Fibroblast of villous mesenchyme (primary cell): ENCODE results near the gene CREB1. TPM values are rescaled to one million over a fixed set of nuclear protein-coding genes. Genes with fewer than 3 reads are reported as not detected.

Experiments
- DNase-seq: peaks from one replicate; pipeline ENCODE4 v3.0.0-alpha.2; 2010; ENCODE audit warnings: low read depth
- H3K4me3 ChIP-seq: 2 replicates; pipeline ENCODE4 v1.5.1; 2011; ENCODE audit warnings: low read depth, mild to moderate bottlenecking, low read length
- CTCF ChIP-seq: IDR thresholded peaks from 2 replicates; pipeline ENCODE4 v1.5.1; 2012; ENCODE audit warnings: low read depth, mild to moderate bottlenecking, low read length; ENCODE audit not compliant: insufficient read depth
- total RNA-seq: library from RNA; depleted of rRNA; stranded (reverse); fragments of >200 nt; gene quantifications from 2 replicates; pipeline ENCODE4 v1.2.3, GENCODE V29; 2012

CREB1 gene
- total RNA-seq, 1 donor: 32.4 TPM

GRCh38 chr2:207511851-207512250 lies 17.9 kb upstream of the CREB1 start:
- peak; percentile 23 for DNase-seq
- H3K4me3 ChIP-seq: no peak overlapping the region
- TF ChIP-seq CTCF: no peak

- H3K4me3 ChIP-seq: no peak overlapping the region
- DNase-seq: no peak
- no peak for TF ChIP-seq CTCF
These were observed 17.4 kb upstream of the CREB1 start for GRCh38 chr2:207512356-207512755.

GRCh38 chr2:207513551-207514257 lies 16.1 kb upstream of the CREB1 start:
- H3K4me3 ChIP-seq: no peak overlapping the region
- peak; percentile 92 for DNase-seq
- no peak for TF ChIP-seq CTCF

- H3K4me3 ChIP-seq: no peak overlapping the region
- DNase-seq: no peak
- no peak for TF ChIP-seq CTCF
These were observed 15.3 kb upstream of the CREB1 start for GRCh38 chr2:207514451-207514850.

- no peak for TF ChIP-seq CTCF
- DNase-seq: no peak
- H3K4me3 ChIP-seq: no peak overlapping the region
These were observed 14.1 kb upstream of the CREB1 start for GRCh38 chr2:207515671-207516070.

GRCh38 chr2:207516206-207516605 lies 13.6 kb upstream of the CREB1 start:
- TF ChIP-seq CTCF: no peak
- DNase-seq: no peak
- H3K4me3 ChIP-seq: no peak overlapping the region

- no peak for DNase-seq
- no peak overlapping the region for H3K4me3 ChIP-seq
- TF ChIP-seq CTCF: no peak
These were observed 6.8 kb upstream of the CREB1 start for GRCh38 chr2:207523005-207523404.
